ENCODE results near the gene NTNG2. TPM values are rescaled to one million over a fixed set of nuclear protein-coding genes. Genes with fewer than 3 reads are reported as not detected.
A peak's percentile ranks its signal among the peaks of the same experiment; 100 is the strongest.

The NTNG2 gene
- total and polyA plus RNA-seq, 2 of the 13 experiments (the other 11 are each of a cell fraction or from before 2014, with no cell fraction given) = 0.02 to 0.36 TPM

GRCh38 chr9:132114102-132114707 lies 47.7 kb upstream of the NTNG2 start (continued):
- TF ChIP-seq ASH2L (IDR thresholded peaks at IDR 0.05; ENCODE audit: insufficient read length, low read depth, low read length) (no peak), PBX3 (CRISPR knock-in tag; IDR thresholded peaks at IDR 0.05; ENCODE audit: borderline replicate concordance) (peak; percentile 94), ELF4 (CRISPR knock-in tag; IDR thresholded peaks at IDR 0.05; ENCODE audit: borderline replicate concordance) (0 out of 2 replicates have a peak, but pooled peaks have one; percentile 37), ZNF256 (CRISPR knock-in tag; conservative IDR thresholded peaks at IDR 0.05) (peak; percentile 98), ARHGAP35 (CRISPR knock-in tag; IDR thresholded peaks at IDR 0.05; ENCODE audit: borderline replicate concordance) (peak; percentile 98), ZNF253 (CRISPR knock-in tag; IDR thresholded peaks at IDR 0.05; ENCODE audit: borderline replicate concordance) (peak; percentile 81; the same call in 1 of the 2 replicates), RFX1 (IDR thresholded peaks at IDR 0.05) (no peak), BRF2 (CRISPR knock-in tag; IDR thresholded peaks at IDR 0.05) (no peak), NFYB (CRISPR knock-in tag; IDR thresholded peaks at IDR 0.05) (peak; percentile 35; the same call in 1 of the 2 replicates), ZNF704 (CRISPR knock-in tag; IDR thresholded peaks at IDR 0.05; ENCODE audit: borderline replicate concordance) (peak; percentile 85; the same call in 1 of the 2 replicates), ZFP90 (CRISPR knock-in tag; IDR thresholded peaks at IDR 0.05; ENCODE audit: borderline replicate concordance) (peak; percentile 92), ZNF317 (CRISPR knock-in tag; IDR thresholded peaks at IDR 0.05) (peak; percentile 89), ZNF781 (CRISPR knock-in tag; IDR thresholded peaks at IDR 0.05; ENCODE audit: borderline replicate concordance, not compliant biosample characterization) (peak; percentile 98), SP2 (CRISPR knock-in tag; IDR thresholded peaks at IDR 0.05) (peak; percentile 51), ZNF280D (CRISPR knock-in tag; IDR thresholded peaks at IDR 0.05) (peak; percentile 92), DBP (CRISPR knock-in tag; IDR thresholded peaks at IDR 0.05; ENCODE audit: not compliant biosample characterization) (peak; percentile 97), UBTF (CRISPR knock-in tag; IDR thresholded peaks at IDR 0.05) (0 out of 2 replicates have a peak, but pooled peaks have one; percentile 37)

Measured in HepG2 (cell line).